Panc1 (cell line): ENCODE measurements around the gene MOAP1. TPM values are rescaled to one million over a fixed set of nuclear protein-coding genes. Genes with fewer than 3 reads are reported as not detected.

Source experiments
- ATAC-seq: fragments of 200-7000 bp; cut with Tn5 transposase; 2 replicates; pipeline ENCODE4 v1.9.1; 2020; ENCODE audit warnings: mild to moderate bottlenecking, moderate library complexity
- BruUV-seq: library from RNA; stranded (reverse); fragments of 400-500 nt; replicated peaks from 2 replicates; lab custom pipeline; 2021; lab: Mats Ljungman, UMichigan
- CTCF ChIA-PET: fragments of 300-600 bp; sonication (Branson Sonifier 250); formaldehyde crosslinking; loops from one replicate; lab custom pipeline; 2022; ENCODE audit warnings: antibody characterized with exemption; lab: Charles Lee
- POLR2A ChIA-PET: fragments of 300-600 bp; sonication (Branson Sonifier 250); formaldehyde crosslinking; loops from one replicate; lab custom pipeline; 2022; ENCODE audit warnings: antibody characterized with exemption; lab: Charles Lee
- DNase-seq: peaks from one replicate; pipeline ENCODE4 v3.0.0-alpha.2; 2010; ENCODE audit warnings: low read depth, low spot score
- H3K27ac ChIP-seq: 2 replicates; pipeline ENCODE4 v1.5.1; 2011; ENCODE audit warnings: mild to moderate bottlenecking, low read length, inconsistent platforms
- H3K27me3 ChIP-seq: fragments of 200-500 bp; sonication (Bioruptor generic); 2 replicates; pipeline ENCODE4 v1.6.0; 2014; ENCODE audit warnings: low read length, inconsistent platforms; ENCODE audit not compliant: control insufficient read depth, insufficient read depth
- H3K36me3 ChIP-seq: fragments of 200-500 bp; sonication (Bioruptor generic); 2 replicates; pipeline ENCODE4 v1.5.1; 2014; ENCODE audit warnings: inconsistent platforms, mild to moderate bottlenecking, low read length, moderate library complexity; ENCODE audit not compliant: control insufficient read depth, insufficient read depth
- H3K4me1 ChIP-seq: 2 replicates; pipeline ENCODE4 v1.5.1; 2011; ENCODE audit warnings: inconsistent platforms, mild to moderate bottlenecking, low read length, moderate library complexity; ENCODE audit not compliant: control insufficient read depth, insufficient read depth
- H3K4me3 ChIP-seq, 2 experiments: 2 replicates each; pipeline ENCODE4 v1.5.1; 2011 to 2012; ENCODE audit warnings: low read depth in 2 of 2, low read length in 2 of 2, mild to moderate bottlenecking in 2 of 2, inconsistent platforms in 1 of 2, moderate library complexity in 1 of 2
- H3K9me3 ChIP-seq: fragments of 200-500 bp; sonication (Bioruptor generic); 2 replicates; pipeline ENCODE4 v1.5.1; 2014; ENCODE audit warnings: low read depth, mild to moderate bottlenecking, inconsistent platforms, low read length, moderate library complexity; ENCODE audit not compliant: control insufficient read depth, insufficient read depth
- POLR2AphosphoS5 ChIP-seq: IDR thresholded peaks from 2 replicates; pipeline ENCODE4 v1.6.1; 2012; ENCODE audit warnings: mild to moderate bottlenecking, low read depth, low read length, moderate library complexity
- SIN3A ChIP-seq: IDR thresholded peaks from 2 replicates; pipeline ENCODE4 v1.6.1; 2012; ENCODE audit warnings: low read depth, mild to moderate bottlenecking, low read length, moderate library complexity, borderline replicate concordance; ENCODE audit not compliant: insufficient read depth
- TCF7L2 ChIP-seq: IDR thresholded peaks from 2 replicates; pipeline ENCODE4 v1.6.1; 2011; ENCODE audit warnings: mild to moderate bottlenecking, low read depth, low read length, inconsistent platforms
- in situ Hi-C: cut with HindIII; loops from 2 replicates; pipeline ENCODE4 v1.10.0; 2016; ENCODE audit warnings: low sequenced_read_pairs, low pct_unique_long_range_greater_than_20kb
- intact Hi-C: fragments of 100-400 bp; cut with micrococcal nuclease; formaldehyde crosslinking; loops from one replicate; pipeline ENCODE4 v1.10.0; 2022; ENCODE audit not compliant: unreplicated experiment
- total RNA-seq: library from RNA; stranded (reverse); gene quantifications from one replicate; pipeline ENCODE4 v1.2.1, GENCODE V29; 2021; ENCODE audit not compliant: unreplicated experiment
- TF ChIP-seq, protein P1 (sequence below), 2 experiments: IDR thresholded peaks; 2 replicates each; pipeline ENCODE4 v1.6.1; 2011 to 2012; ENCODE audit warnings: low read depth in 2 of 2, control low read depth in 1 of 2, low read length in 1 of 2, mild to moderate bottlenecking in 1 of 2, moderate library complexity in 1 of 2; ENCODE audit not compliant: insufficient read depth in 1 of 2
- TF ChIP-seq, protein P2 (sequence below): fragments of 450-650 bp; IDR thresholded peaks from 2 replicates; pipeline ENCODE4 v1.5.1; 2017; ENCODE audit warnings: mild to moderate bottlenecking

Gene MOAP1
- total RNA-seq, 1 experiment from 2014 or later: 6.9 TPM

DNA sequence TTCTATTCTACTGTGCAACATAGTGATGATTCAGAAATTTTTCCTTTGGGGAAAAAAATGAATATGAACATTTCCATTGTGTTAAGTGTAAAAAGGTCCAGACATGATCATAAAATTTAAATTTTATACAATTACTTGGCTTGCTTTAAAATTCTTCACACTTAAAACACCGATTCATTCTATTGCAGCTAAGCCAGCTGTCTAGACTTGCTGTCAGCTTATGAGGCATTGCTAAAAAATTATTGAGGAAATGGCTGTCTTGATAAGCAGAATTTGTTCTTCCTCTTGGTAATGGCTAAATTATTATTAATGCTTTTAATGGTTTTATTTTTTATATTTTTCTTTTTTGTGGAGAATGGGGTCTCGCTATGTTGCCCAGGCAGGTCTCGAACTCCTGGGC lies 2.3 kb upstream of the MOAP1 start:
- DNase-seq (no peak), ATAC-seq (no peak)
- no peak for TF ChIP-seq TCF7L2
- TF ChIP-seq, protein P1, sequence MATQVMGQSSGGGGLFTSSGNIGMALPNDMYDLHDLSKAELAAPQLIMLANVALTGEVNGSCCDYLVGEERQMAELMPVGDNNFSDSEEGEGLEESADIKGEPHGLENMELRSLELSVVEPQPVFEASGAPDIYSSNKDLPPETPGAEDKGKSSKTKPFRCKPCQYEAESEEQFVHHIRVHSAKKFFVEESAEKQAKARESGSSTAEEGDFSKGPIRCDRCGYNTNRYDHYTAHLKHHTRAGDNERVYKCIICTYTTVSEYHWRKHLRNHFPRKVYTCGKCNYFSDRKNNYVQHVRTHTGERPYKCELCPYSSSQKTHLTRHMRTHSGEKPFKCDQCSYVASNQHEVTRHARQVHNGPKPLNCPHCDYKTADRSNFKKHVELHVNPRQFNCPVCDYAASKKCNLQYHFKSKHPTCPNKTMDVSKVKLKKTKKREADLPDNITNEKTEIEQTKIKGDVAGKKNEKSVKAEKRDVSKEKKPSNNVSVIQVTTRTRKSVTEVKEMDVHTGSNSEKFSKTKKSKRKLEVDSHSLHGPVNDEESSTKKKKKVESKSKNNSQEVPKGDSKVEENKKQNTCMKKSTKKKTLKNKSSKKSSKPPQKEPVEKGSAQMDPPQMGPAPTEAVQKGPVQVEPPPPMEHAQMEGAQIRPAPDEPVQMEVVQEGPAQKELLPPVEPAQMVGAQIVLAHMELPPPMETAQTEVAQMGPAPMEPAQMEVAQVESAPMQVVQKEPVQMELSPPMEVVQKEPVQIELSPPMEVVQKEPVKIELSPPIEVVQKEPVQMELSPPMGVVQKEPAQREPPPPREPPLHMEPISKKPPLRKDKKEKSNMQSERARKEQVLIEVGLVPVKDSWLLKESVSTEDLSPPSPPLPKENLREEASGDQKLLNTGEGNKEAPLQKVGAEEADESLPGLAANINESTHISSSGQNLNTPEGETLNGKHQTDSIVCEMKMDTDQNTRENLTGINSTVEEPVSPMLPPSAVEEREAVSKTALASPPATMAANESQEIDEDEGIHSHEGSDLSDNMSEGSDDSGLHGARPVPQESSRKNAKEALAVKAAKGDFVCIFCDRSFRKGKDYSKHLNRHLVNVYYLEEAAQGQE (IDR thresholded peaks at IDR 0.05; ENCODE audit: insufficient read depth in 1 of 2, low read depth in 2 of 2, low read length in 1 of 2): no peak
- TF ChIP-seq POLR2AphosphoS5: no peak
- TF ChIP-seq, protein P2, sequence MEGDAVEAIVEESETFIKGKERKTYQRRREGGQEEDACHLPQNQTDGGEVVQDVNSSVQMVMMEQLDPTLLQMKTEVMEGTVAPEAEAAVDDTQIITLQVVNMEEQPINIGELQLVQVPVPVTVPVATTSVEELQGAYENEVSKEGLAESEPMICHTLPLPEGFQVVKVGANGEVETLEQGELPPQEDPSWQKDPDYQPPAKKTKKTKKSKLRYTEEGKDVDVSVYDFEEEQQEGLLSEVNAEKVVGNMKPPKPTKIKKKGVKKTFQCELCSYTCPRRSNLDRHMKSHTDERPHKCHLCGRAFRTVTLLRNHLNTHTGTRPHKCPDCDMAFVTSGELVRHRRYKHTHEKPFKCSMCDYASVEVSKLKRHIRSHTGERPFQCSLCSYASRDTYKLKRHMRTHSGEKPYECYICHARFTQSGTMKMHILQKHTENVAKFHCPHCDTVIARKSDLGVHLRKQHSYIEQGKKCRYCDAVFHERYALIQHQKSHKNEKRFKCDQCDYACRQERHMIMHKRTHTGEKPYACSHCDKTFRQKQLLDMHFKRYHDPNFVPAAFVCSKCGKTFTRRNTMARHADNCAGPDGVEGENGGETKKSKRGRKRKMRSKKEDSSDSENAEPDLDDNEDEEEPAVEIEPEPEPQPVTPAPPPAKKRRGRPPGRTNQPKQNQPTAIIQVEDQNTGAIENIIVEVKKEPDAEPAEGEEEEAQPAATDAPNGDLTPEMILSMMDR: no peak
- TF ChIP-seq SIN3A: no peak
- Histone ChIP-seq H3K27ac (no peak overlapping the region), H3K36me3 (peaks cover 2% of the 10 kb centered on the region), H3K9me3 (no peaks in the 10 kb centered on the region), H3K4me1 (peaks cover 6% of the 10 kb centered on the region; the same call in 1 of the 2 replicates), H3K27me3 (no peaks in the 10 kb centered on the region), H3K4me3 (no peak overlapping the region)
- ChIA-PET CTCF (no interaction called here), POLR2A (no interaction called here)
- intact Hi-C loops (no loop called here), in situ Hi-C loops (no loop called here)
- BruUV-seq: no TSS peak

DNA sequence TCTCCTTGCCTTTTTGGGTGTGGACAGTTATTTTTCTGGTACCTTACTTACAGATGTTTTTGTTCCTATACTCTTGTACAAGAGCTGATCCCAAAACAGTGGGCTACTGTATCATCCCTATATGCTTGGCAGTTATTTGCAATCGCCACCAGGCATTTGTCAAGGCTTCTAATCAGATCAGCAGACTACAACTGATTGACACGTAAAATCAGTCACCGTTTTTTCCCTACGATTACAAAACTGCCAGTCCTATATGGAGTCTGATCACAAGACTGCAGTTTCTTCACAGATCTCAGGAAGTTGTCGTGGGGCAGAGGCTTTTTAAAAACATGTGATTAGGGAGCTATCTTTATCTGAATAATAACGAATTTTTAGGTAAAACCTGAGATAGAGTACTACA lies 1.8 kb upstream of the MOAP1 start:
- Histone ChIP-seq H3K27ac (no peak overlapping the region), H3K9me3 (no peaks in the 10 kb centered on the region), H3K4me1 (peaks cover 6% of the 10 kb centered on the region; the same call in 1 of the 2 replicates), H3K27me3 (no peaks in the 10 kb centered on the region), H3K36me3 (peaks cover 2% of the 10 kb centered on the region), H3K4me3 (no peak overlapping the region)
- intact Hi-C loops: no loop called here
- TF ChIP-seq, protein P1 (IDR thresholded peaks at IDR 0.05; ENCODE audit: insufficient read depth in 1 of 2, low read depth in 2 of 2, low read length in 1 of 2): no peak
- no peak for TF ChIP-seq TCF7L2
- no peak for TF ChIP-seq SIN3A
- TF ChIP-seq, protein P2: no peak
- TF ChIP-seq POLR2AphosphoS5: no peak
- ATAC-seq (no peak), DNase-seq (no peak)
- POLR2A ChIA-PET: no interaction called here
- CTCF ChIA-PET: no interaction called here
- TSS peak; percentile 84 for BruUV-seq
- in situ Hi-C loops: no loop called here
